ENCODE measurements around the gene THBS1. TPM values are rescaled to one million over a fixed set of nuclear protein-coding genes. Genes with fewer than 3 reads are reported as not detected.

The THBS1 gene
- total RNA-seq, 1 donor: 7,420 TPM

- H3K4me3 ChIP-seq (ENCODE audit: low read depth, low read length): no peak overlapping the region
- no peak for TF ChIP-seq CTCF (IDR thresholded peaks at IDR 0.05; ENCODE audit: insufficient read depth, low read depth, low read length)
- DNase-seq (ENCODE audit: low read depth): peak; percentile 59
These were observed 42.0 kb downstream of the THBS1 start for GRCh38 chr15:39622660-39623516.

- H3K4me3 ChIP-seq (ENCODE audit: low read depth, low read length): no peak overlapping the region
- no peak for TF ChIP-seq CTCF (IDR thresholded peaks at IDR 0.05; ENCODE audit: insufficient read depth, low read depth, low read length)
- no peak for DNase-seq (ENCODE audit: low read depth)
These were observed 42.7 kb downstream of the THBS1 start for GRCh38 chr15:39623529-39623931.

GRCh38 chr15:39624806-39625205, 43.9 kb downstream of the THBS1 start:
- H3K4me3 ChIP-seq (ENCODE audit: low read depth, low read length): no peak overlapping the region
- DNase-seq (ENCODE audit: low read depth): peak; percentile 94
- TF ChIP-seq CTCF (IDR thresholded peaks at IDR 0.05; ENCODE audit: insufficient read depth, low read depth, low read length): no peak

- no peak for TF ChIP-seq CTCF (IDR thresholded peaks at IDR 0.05; ENCODE audit: insufficient read depth, low read depth, low read length)
- no peak for DNase-seq (ENCODE audit: low read depth)
- H3K4me3 ChIP-seq (ENCODE audit: low read depth, low read length): no peak overlapping the region
These were observed 44.6 kb downstream of the THBS1 start for GRCh38 chr15:39625451-39625850.

GRCh38 chr15:39625856-39626255, 45.0 kb downstream of the THBS1 start:
- no peak for TF ChIP-seq CTCF (IDR thresholded peaks at IDR 0.05; ENCODE audit: insufficient read depth, low read depth, low read length)
- peak; percentile 34 for DNase-seq (ENCODE audit: low read depth)
- no peak overlapping the region for H3K4me3 ChIP-seq (ENCODE audit: low read depth, low read length)

GRCh38 chr15:39627451-39628143, 46.7 kb downstream of the THBS1 start:
- no peak for DNase-seq (ENCODE audit: low read depth)
- no peak for TF ChIP-seq CTCF (IDR thresholded peaks at IDR 0.05; ENCODE audit: insufficient read depth, low read depth, low read length)
- H3K4me3 ChIP-seq (ENCODE audit: low read depth, low read length): no peak overlapping the region

All from fibroblast of villous mesenchyme (primary cell).